ENCODE measurements around the gene IGHMBP2.
A peak's percentile ranks its signal among the peaks of the same experiment; 100 is the strongest.

IGHMBP2 gene

GRCh38 chr11:68947151-68947550 lies 43.5 kb downstream of the IGHMBP2 start:
- Mint-ChIP-seq H3K4me3 (no peak overlapping the region), H3K36me3 (ENCODE audit: low read depth) (peaks cover 2% of the 10 kb centered on the region), H3K27ac (peak overlapping the region; percentile 28), H3K4me1 (ENCODE audit: low read depth) (peaks cover 52% of the 10 kb centered on the region), H3K9me3 (no peaks in the 10 kb centered on the region), H3K27me3 (peaks cover 16% of the 10 kb centered on the region)
- intact Hi-C loops (cut with micrococcal nuclease): no loop called here

- intact Hi-C loops (cut with micrococcal nuclease): no loop called here
- no peaks in the 10 kb centered on the region for H3K9me3 Mint-ChIP-seq
- no peaks in the 10 kb centered on the region for H3K36me3 Mint-ChIP-seq (ENCODE audit: low read depth)
- H3K27me3 Mint-ChIP-seq: peaks cover 16% of the 10 kb centered on the region
- no peak overlapping the region for H3K4me3 Mint-ChIP-seq
- peaks cover 38% of the 10 kb centered on the region for H3K4me1 Mint-ChIP-seq (ENCODE audit: low read depth)
- no peak overlapping the region for H3K27ac Mint-ChIP-seq
Observed at GRCh38 chr11:68948496-68948895, 44.8 kb downstream of the IGHMBP2 start.

- H3K27me3 Mint-ChIP-seq: peaks cover 17% of the 10 kb centered on the region
- H3K36me3 Mint-ChIP-seq (ENCODE audit: low read depth): no peaks in the 10 kb centered on the region
- H3K4me1 Mint-ChIP-seq (ENCODE audit: low read depth): peaks cover 34% of the 10 kb centered on the region
- H3K4me3 Mint-ChIP-seq: no peak overlapping the region
- no peak overlapping the region for H3K27ac Mint-ChIP-seq
- H3K9me3 Mint-ChIP-seq: no peaks in the 10 kb centered on the region
- intact Hi-C loops (cut with micrococcal nuclease): no loop called here
Observed at GRCh38 chr11:68948935-68949334, 45.2 kb downstream of the IGHMBP2 start.

GRCh38 chr11:68950270-68950669 lies 46.6 kb downstream of the IGHMBP2 start:
- Mint-ChIP-seq H3K4me3 (no peak overlapping the region), H3K4me1 (ENCODE audit: low read depth) (peaks cover 38% of the 10 kb centered on the region), H3K36me3 (ENCODE audit: low read depth) (no peaks in the 10 kb centered on the region), H3K27me3 (peaks cover 26% of the 10 kb centered on the region), H3K27ac (no peak overlapping the region), H3K9me3 (no peaks in the 10 kb centered on the region)
- intact Hi-C loops (cut with micrococcal nuclease): no loop called here

GRCh38 chr11:68950762-68951161 lies 47.1 kb downstream of the IGHMBP2 start:
- intact Hi-C loops (cut with micrococcal nuclease): no loop called here
- Mint-ChIP-seq H3K4me1 (ENCODE audit: low read depth) (peaks cover 39% of the 10 kb centered on the region), H3K9me3 (no peaks in the 10 kb centered on the region), H3K27me3 (peaks cover 26% of the 10 kb centered on the region), H3K36me3 (ENCODE audit: low read depth) (no peaks in the 10 kb centered on the region), H3K27ac (no peak overlapping the region), H3K4me3 (no peak overlapping the region)

- no peaks in the 10 kb centered on the region for H3K9me3 Mint-ChIP-seq
- peak overlapping the region; percentile 38 for H3K4me3 Mint-ChIP-seq
- intact Hi-C loops (cut with micrococcal nuclease): no loop called here
- peaks cover 27% of the 10 kb centered on the region for H3K27me3 Mint-ChIP-seq
- peaks cover 20% of the 10 kb centered on the region for H3K4me1 Mint-ChIP-seq (ENCODE audit: low read depth)
- peak overlapping the region; percentile 71 for H3K27ac Mint-ChIP-seq
- H3K36me3 Mint-ChIP-seq (ENCODE audit: low read depth): no peaks in the 10 kb centered on the region
Observed at GRCh38 chr11:68954836-68955606, 51.3 kb downstream of the IGHMBP2 start.

GRCh38 chr11:68955607-68955958 lies 51.9 kb downstream of the IGHMBP2 start:
- Mint-ChIP-seq H3K9me3 (no peaks in the 10 kb centered on the region), H3K4me3 (peak overlapping the region; percentile 38), H3K27me3 (peaks cover 27% of the 10 kb centered on the region), H3K27ac (peak overlapping the region; percentile 71), H3K4me1 (ENCODE audit: low read depth) (peaks cover 20% of the 10 kb centered on the region), H3K36me3 (ENCODE audit: low read depth) (no peaks in the 10 kb centered on the region)
- intact Hi-C loops (cut with micrococcal nuclease): no loop called here

- no peaks in the 10 kb centered on the region for H3K9me3 Mint-ChIP-seq
- H3K4me1 Mint-ChIP-seq (ENCODE audit: low read depth): peaks cover 20% of the 10 kb centered on the region
- peaks cover 29% of the 10 kb centered on the region for H3K27me3 Mint-ChIP-seq
- no peaks in the 10 kb centered on the region for H3K36me3 Mint-ChIP-seq (ENCODE audit: low read depth)
- H3K4me3 Mint-ChIP-seq: no peak overlapping the region
- intact Hi-C loops (cut with micrococcal nuclease): no loop called here
- H3K27ac Mint-ChIP-seq: peak overlapping the region; percentile 12
Observed at GRCh38 chr11:68956142-68956541, 52.5 kb downstream of the IGHMBP2 start.

- H3K9me3 Mint-ChIP-seq: no peaks in the 10 kb centered on the region
- peaks cover 20% of the 10 kb centered on the region for H3K4me1 Mint-ChIP-seq (ENCODE audit: low read depth)
- H3K27me3 Mint-ChIP-seq: peaks cover 29% of the 10 kb centered on the region
- intact Hi-C loops (cut with micrococcal nuclease): no loop called here
- H3K4me3 Mint-ChIP-seq: no peak overlapping the region
- peak overlapping the region; percentile 12 for H3K27ac Mint-ChIP-seq
- H3K36me3 Mint-ChIP-seq (ENCODE audit: low read depth): no peaks in the 10 kb centered on the region
Observed at GRCh38 chr11:68956547-68957254, 53.0 kb downstream of the IGHMBP2 start.

GRCh38 chr11:68958211-68958610 lies 54.5 kb downstream of the IGHMBP2 start:
- peaks cover 20% of the 10 kb centered on the region for H3K4me1 Mint-ChIP-seq (ENCODE audit: low read depth)
- no peaks in the 10 kb centered on the region for H3K36me3 Mint-ChIP-seq (ENCODE audit: low read depth)
- no peaks in the 10 kb centered on the region for H3K9me3 Mint-ChIP-seq
- intact Hi-C loops (cut with micrococcal nuclease): no loop called here
- no peak overlapping the region for H3K27ac Mint-ChIP-seq
- H3K4me3 Mint-ChIP-seq: no peak overlapping the region
- H3K27me3 Mint-ChIP-seq: peaks cover 30% of the 10 kb centered on the region

- H3K4me1 Mint-ChIP-seq (ENCODE audit: low read depth): peaks cover 20% of the 10 kb centered on the region
- intact Hi-C loops (cut with micrococcal nuclease): loop anchor here (1.0 kb wide), 1 partner anchor 12 kb away; no protein-coding TSS in a partner anchor
- H3K36me3 Mint-ChIP-seq (ENCODE audit: low read depth): no peaks in the 10 kb centered on the region
- H3K27me3 Mint-ChIP-seq: peaks cover 26% of the 10 kb centered on the region
- H3K27ac Mint-ChIP-seq: peak overlapping the region; percentile 20
- no peak overlapping the region for H3K4me3 Mint-ChIP-seq
- no peaks in the 10 kb centered on the region for H3K9me3 Mint-ChIP-seq
Observed at GRCh38 chr11:68959465-68960293, 56.0 kb downstream of the IGHMBP2 start.

GRCh38 chr11:68960294-68961071 lies 56.8 kb downstream of the IGHMBP2 start:
- H3K4me3 Mint-ChIP-seq: no peak overlapping the region
- intact Hi-C loops (cut with micrococcal nuclease): loop anchor here (1.0 kb wide), 1 partner anchor 11 kb away; no protein-coding TSS in a partner anchor
- no peaks in the 10 kb centered on the region for H3K9me3 Mint-ChIP-seq

GRCh38 chr11:68961245-68961644 lies 57.6 kb downstream of the IGHMBP2 start:
- Mint-ChIP-seq H3K9me3 (no peaks in the 10 kb centered on the region), H3K4me1 (ENCODE audit: low read depth) (peaks cover 8% of the 10 kb centered on the region), H3K4me3 (no peak overlapping the region), H3K27ac (no peak overlapping the region), H3K36me3 (ENCODE audit: low read depth) (no peaks in the 10 kb centered on the region), H3K27me3 (peaks cover 22% of the 10 kb centered on the region)
- intact Hi-C loops (cut with micrococcal nuclease): no loop called here

More at GRCh38 chr11:68960294-68961071, 56.8 kb downstream of the IGHMBP2 start:
- H3K36me3 Mint-ChIP-seq (ENCODE audit: low read depth): no peaks in the 10 kb centered on the region
- peaks cover 22% of the 10 kb centered on the region for H3K27me3 Mint-ChIP-seq
- H3K4me1 Mint-ChIP-seq (ENCODE audit: low read depth): peaks cover 12% of the 10 kb centered on the region
- H3K27ac Mint-ChIP-seq: peak overlapping the region; percentile 20
